Stimulated activated CD8-positive, alpha-beta memory T cell treated with anti-CD3 and anti-CD28 coated beads, Interleukin-4, amount 100 ng/mL, for 1 hour (primary cell): ENCODE measurements around the gene RBMS3.
"Not testable (repeated sequence)": the region's sequence is repeated elsewhere in the genome, so short reads cannot be mapped to it uniquely, and the experiment has no call there.

Experiments
- DNase-seq, 2 donors: peaks; one replicate each; pipeline ENCODE4 v3.0.0-alpha.2; 2020; ENCODE audit warnings: low read depth in 2 of 2, low spot score in 1 of 2

Gene RBMS3

GRCh38 chr3:29473481-29474170 lies 192.8 kb downstream of the RBMS3 start:
- not testable (repeated sequence) for DNase-seq

GRCh38 chr3:29475305-29475840 lies 194.5 kb downstream of the RBMS3 start:
- DNase-seq = no peak

GRCh38 chr3:29475854-29476253 lies 195.0 kb downstream of the RBMS3 start:
- no peak for DNase-seq

GRCh38 chr3:29478611-29479010 lies 197.7 kb downstream of the RBMS3 start:
- no peak for DNase-seq

GRCh38 chr3:29481249-29481648 lies 200.4 kb downstream of the RBMS3 start:
- DNase-seq = no peak

GRCh38 chr3:29481969-29482767 lies 201.3 kb downstream of the RBMS3 start:
- no peak for DNase-seq

GRCh38 chr3:29484633-29485032 lies 203.8 kb downstream of the RBMS3 start:
- no peak for DNase-seq

GRCh38 chr3:29486096-29486495 lies 205.2 kb downstream of the RBMS3 start:
- DNase-seq = no peak

- no peak for DNase-seq
Observed at GRCh38 chr3:29486917-29487316, 206.0 kb downstream of the RBMS3 start.

- DNase-seq = no peak
Observed at GRCh38 chr3:29488922-29489321, 208.1 kb downstream of the RBMS3 start.

GRCh38 chr3:29493109-29493508 lies 212.2 kb downstream of the RBMS3 start:
- DNase-seq = no peak

GRCh38 chr3:29494305-29495036 lies 213.6 kb downstream of the RBMS3 start:
- DNase-seq = no peak

- DNase-seq = no peak
Observed at GRCh38 chr3:29497282-29497681, 216.4 kb downstream of the RBMS3 start.

- no peak for DNase-seq
Observed at GRCh38 chr3:29502771-29503170, 221.9 kb downstream of the RBMS3 start.

GRCh38 chr3:29503314-29503713 lies 222.4 kb downstream of the RBMS3 start:
- DNase-seq = no peak

GRCh38 chr3:29503958-29504357 lies 223.1 kb downstream of the RBMS3 start:
- no peak for DNase-seq

- DNase-seq = no peak
Observed at GRCh38 chr3:29506502-29506901, 225.6 kb downstream of the RBMS3 start.

GRCh38 chr3:29511701-29512100 lies 230.8 kb downstream of the RBMS3 start:
- no peak for DNase-seq

- DNase-seq = no peak
Observed at GRCh38 chr3:29512641-29513040, 231.8 kb downstream of the RBMS3 start.

- no peak for DNase-seq
Observed at GRCh38 chr3:29513236-29513635, 232.4 kb downstream of the RBMS3 start.

- DNase-seq = no peak
Observed at GRCh38 chr3:29514170-29514569, 233.3 kb downstream of the RBMS3 start.

GRCh38 chr3:29514912-29515311 lies 234.0 kb downstream of the RBMS3 start:
- DNase-seq = no peak
